GM21529 (cell line): ENCODE data around the gene TOPBP1.
"Not testable (repeated sequence)": the region's sequence is repeated elsewhere in the genome, so short reads cannot be mapped to it uniquely, and the experiment has no call there.

ENCODE experiments used
- ATAC-seq: cut with Tn5 transposase; IDR thresholded peaks from one replicate; pipeline ENCODE4 v1.9.1; 2021; ENCODE audit not compliant: unreplicated experiment

The TOPBP1 gene

GRCh38 chr3:133573054-133573628 lies 88.6 kb downstream of the TOPBP1 start:
- ATAC-seq, result peak; percentile 72

GRCh38 chr3:133572158-133573053 lies 89.3 kb downstream of the TOPBP1 start:
- ATAC-seq, result peak; percentile 18

- no peak for ATAC-seq
Measured at GRCh38 chr3:133570937-133571320, 90.8 kb downstream of the TOPBP1 start.

GRCh38 chr3:133570139-133570936 lies 91.4 kb downstream of the TOPBP1 start:
- no peak for ATAC-seq

- no peak for ATAC-seq
Measured at GRCh38 chr3:133568294-133569014, 93.3 kb downstream of the TOPBP1 start.

- ATAC-seq, result no peak
Measured at GRCh38 chr3:133563816-133564215, 97.9 kb downstream of the TOPBP1 start.

- no peak for ATAC-seq
Measured at GRCh38 chr3:133563186-133563591, 98.6 kb downstream of the TOPBP1 start.

GRCh38 chr3:133562376-133562775 lies 99.4 kb downstream of the TOPBP1 start:
- ATAC-seq, result no peak

GRCh38 chr3:133561679-133562078 lies 100.1 kb downstream of the TOPBP1 start:
- ATAC-seq, result no peak

GRCh38 chr3:133551589-133551988 lies 110.2 kb downstream of the TOPBP1 start:
- not testable (repeated sequence) for ATAC-seq
